Memory B cell (primary cell): ENCODE data around the gene CIB4.
"Not testable (repeated sequence)": the region's sequence is repeated elsewhere in the genome, so short reads cannot be mapped to it uniquely, and the experiment has no call there.

Experiments
- ATAC-seq: fragments of 150-1000 bp; cut with Tn5 transposase; 2 replicates; pipeline ENCODE4 v1.10.0; 2021; ENCODE audit warnings: low read depth, mild to moderate bottlenecking, moderate library complexity
- DNase-seq, 2 donors: peaks; one replicate each; pipeline ENCODE4 v3.0.0; 2022; ENCODE audit warnings: low spot score in 2 of 2
- H3K27ac Mint-ChIP-seq: one replicate; pipeline ENCODE4 v1.8.0; 2022; ENCODE audit warnings: mild to moderate bottlenecking, moderate library complexity, mixed read lengths
- H3K27me3 Mint-ChIP-seq: one replicate; pipeline ENCODE4 v1.8.0; 2022; ENCODE audit warnings: mixed read lengths
- H3K36me3 Mint-ChIP-seq: one replicate; pipeline ENCODE4 v1.8.0; 2022; ENCODE audit warnings: mild to moderate bottlenecking, mixed read lengths
- H3K4me1 Mint-ChIP-seq: one replicate; pipeline ENCODE4 v1.8.0; 2022; ENCODE audit warnings: mixed read lengths
- H3K4me3 Mint-ChIP-seq: one replicate; pipeline ENCODE4 v1.8.0; 2022; ENCODE audit warnings: mild to moderate bottlenecking, moderate library complexity, mixed read lengths
- H3K9me3 Mint-ChIP-seq: one replicate; pipeline ENCODE4 v1.8.0; 2022; ENCODE audit warnings: mixed read lengths

CIB4 gene

DNA sequence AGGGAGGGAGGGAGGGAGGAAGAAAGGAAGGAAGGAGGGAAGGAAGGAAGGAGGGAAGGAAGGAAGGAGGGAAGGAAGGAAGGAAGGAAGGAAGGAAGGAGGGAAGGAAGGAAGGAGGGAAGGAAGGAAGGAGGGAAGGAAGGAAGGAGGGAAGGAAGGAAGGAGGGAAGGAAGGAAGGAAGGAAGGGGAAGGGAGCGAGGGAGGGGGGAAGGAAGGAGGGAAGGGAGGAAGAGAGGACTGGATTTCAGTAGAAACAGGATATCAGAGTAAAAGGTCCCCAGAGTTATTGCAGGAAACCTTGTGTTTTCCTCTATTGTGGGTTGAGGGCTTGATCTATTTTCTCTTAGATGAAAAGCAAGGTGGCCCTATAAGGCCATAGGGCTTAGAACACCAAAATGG lies 14.0 kb upstream of the CIB4 start:
- not testable (repeated sequence) for DNase-seq, ATAC-seq, H3K27ac Mint-ChIP-seq, H3K4me3 Mint-ChIP-seq, H3K36me3 Mint-ChIP-seq, H3K4me1 Mint-ChIP-seq
- Mint-ChIP-seq H3K9me3 (peaks cover 12% of the 10 kb centered on the region), H3K27me3 (peaks cover 16% of the 10 kb centered on the region)

GRCh38 chr2:26654061-26654340 lies 12.8 kb upstream of the CIB4 start:
- DNase-seq (no peak), ATAC-seq (no peak)
- Mint-ChIP-seq H3K9me3 (peaks cover 5% of the 10 kb centered on the region), H3K36me3 (peaks cover 2% of the 10 kb centered on the region), H3K4me3 (no peak overlapping the region), H3K4me1 (no peaks in the 10 kb centered on the region), H3K27me3 (peaks cover 20% of the 10 kb centered on the region), H3K27ac (no peak overlapping the region)

DNA sequence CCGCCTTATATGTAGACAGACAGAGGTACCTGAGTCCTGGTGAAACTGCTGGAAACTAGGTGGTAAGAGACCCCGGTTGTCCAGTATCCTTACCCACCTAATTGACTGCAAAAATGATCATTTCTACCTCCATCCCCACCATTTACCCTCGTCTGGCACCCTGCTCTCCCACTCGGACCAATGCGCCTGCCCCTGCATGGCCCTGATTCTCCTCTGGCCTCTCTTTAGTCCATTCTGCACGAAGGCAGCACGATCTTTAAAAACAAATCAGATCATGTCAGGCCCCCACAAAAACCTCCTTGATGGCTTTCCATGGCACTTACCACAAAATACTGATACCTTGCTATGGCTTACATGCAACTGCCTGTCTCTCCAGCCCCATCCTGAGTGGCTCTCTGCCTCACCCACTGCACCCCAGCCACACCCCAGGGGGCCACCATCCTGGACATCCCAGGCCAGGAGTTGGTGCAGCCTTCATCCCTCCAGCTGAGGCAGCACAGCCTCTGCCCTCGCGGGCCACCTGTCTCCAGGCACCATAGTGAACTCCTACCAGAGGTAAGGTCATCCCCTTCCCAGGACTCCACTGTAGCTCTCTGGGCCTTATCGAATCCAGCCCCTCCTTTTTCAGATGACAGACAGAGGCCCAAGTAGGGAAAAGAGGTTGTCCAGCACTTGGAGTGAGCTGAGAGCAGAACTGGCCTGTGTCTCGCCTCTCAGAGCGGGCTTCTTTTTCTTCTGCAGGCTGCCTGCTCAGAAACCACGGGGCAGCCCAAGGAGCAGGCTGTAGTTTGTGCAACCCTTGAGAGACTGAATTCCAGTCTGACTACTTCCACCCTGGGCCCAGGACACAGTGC lies 12.3 kb upstream of the CIB4 start:
- H3K4me3 Mint-ChIP-seq: no peak overlapping the region
- H3K27me3 Mint-ChIP-seq: peaks cover 18% of the 10 kb centered on the region
- DNase-seq (no peak), ATAC-seq (no peak)
- H3K36me3 Mint-ChIP-seq: peaks cover 2% of the 10 kb centered on the region
- H3K4me1 Mint-ChIP-seq: no peaks in the 10 kb centered on the region
- peaks cover 3% of the 10 kb centered on the region for H3K9me3 Mint-ChIP-seq
- H3K27ac Mint-ChIP-seq: no peak overlapping the region

- Mint-ChIP-seq H3K27me3 (peaks cover 18% of the 10 kb centered on the region), H3K4me1 (no peaks in the 10 kb centered on the region), H3K36me3 (peaks cover 2% of the 10 kb centered on the region), H3K27ac (no peak overlapping the region), H3K4me3 (no peak overlapping the region), H3K9me3 (peaks cover 3% of the 10 kb centered on the region)
- DNase-seq (no peak), ATAC-seq (no peak)
These were observed 11.3 kb upstream of the CIB4 start for GRCh38 chr2:26652361-26653041.

DNA sequence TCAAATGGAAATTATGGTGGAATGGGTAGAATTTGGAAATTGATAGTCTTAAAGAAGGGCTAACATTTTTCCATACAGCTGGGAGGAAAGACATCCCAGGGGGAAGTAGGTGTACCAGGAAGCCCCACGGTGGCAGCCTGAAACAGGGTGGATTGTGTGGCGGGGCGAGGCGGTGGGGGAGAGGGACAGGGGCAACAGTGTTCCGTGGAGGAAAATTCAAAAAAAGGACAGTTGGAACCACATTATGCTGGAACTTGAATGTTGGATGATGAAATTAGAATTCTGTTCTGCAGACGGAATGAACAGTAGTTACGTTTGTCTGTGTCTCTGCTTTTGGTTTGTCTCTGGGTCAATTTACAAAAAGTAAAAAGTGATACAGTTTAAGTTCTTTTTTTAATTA lies 10.6 kb upstream of the CIB4 start:
- DNase-seq (no peak), ATAC-seq (no peak)
- Mint-ChIP-seq H3K36me3 (peaks cover 2% of the 10 kb centered on the region), H3K27ac (no peak overlapping the region), H3K27me3 (peaks cover 17% of the 10 kb centered on the region), H3K9me3 (peaks cover 3% of the 10 kb centered on the region), H3K4me3 (no peak overlapping the region), H3K4me1 (no peaks in the 10 kb centered on the region)

- H3K9me3 Mint-ChIP-seq: peaks cover 3% of the 10 kb centered on the region
- H3K4me1 Mint-ChIP-seq: no peaks in the 10 kb centered on the region
- peaks cover 17% of the 10 kb centered on the region for H3K27me3 Mint-ChIP-seq
- DNase-seq (no peak), ATAC-seq (no peak)
- peaks cover 2% of the 10 kb centered on the region for H3K36me3 Mint-ChIP-seq
- no peak overlapping the region for H3K27ac Mint-ChIP-seq
- H3K4me3 Mint-ChIP-seq: no peak overlapping the region
These were observed 10.3 kb upstream of the CIB4 start for GRCh38 chr2:26651470-26651771.

GRCh38 chr2:26650713-26651469 lies 9.7 kb upstream of the CIB4 start:
- Mint-ChIP-seq H3K27ac (no peak overlapping the region), H3K4me3 (no peak overlapping the region), H3K36me3 (peaks cover 2% of the 10 kb centered on the region), H3K4me1 (no peaks in the 10 kb centered on the region), H3K27me3 (peaks cover 17% of the 10 kb centered on the region), H3K9me3 (peaks cover 3% of the 10 kb centered on the region)
- DNase-seq: no peak
- no peak for ATAC-seq

DNA sequence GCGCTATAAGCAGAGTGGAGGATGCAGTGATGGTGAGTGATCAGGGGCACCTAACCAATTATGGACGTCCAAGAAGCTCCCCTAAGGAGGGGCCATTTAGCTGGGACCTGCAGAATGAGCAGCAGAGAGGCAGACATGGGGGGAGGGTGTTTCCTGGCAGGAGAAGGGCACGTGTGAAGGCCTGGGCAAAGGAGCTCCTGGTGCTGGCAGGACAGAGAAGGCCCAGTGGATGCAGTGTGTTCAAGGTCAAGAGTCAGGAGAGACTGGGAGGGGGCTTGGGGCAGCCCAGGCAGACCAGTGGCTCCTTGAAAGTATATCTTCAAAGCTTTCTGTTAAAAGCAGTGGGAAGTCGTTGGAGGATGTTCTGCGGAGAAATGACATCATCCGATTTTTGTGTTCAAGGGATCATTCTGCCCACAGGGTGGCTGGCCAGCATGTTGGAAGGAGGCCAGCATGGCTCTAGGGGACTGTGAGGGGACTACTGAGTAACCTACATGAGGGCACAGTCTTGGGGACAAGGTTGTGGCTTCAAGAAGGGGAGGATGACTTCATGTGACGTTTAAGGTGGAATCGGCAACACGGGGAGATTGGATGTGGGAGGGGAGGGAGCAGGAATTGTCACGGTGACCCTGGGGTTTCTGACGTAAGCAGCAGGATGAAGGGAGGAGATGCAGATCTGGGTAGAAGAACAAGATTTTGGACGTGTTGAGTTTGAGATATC lies 9.0 kb upstream of the CIB4 start:
- DNase-seq (no peak), ATAC-seq (no peak)
- Mint-ChIP-seq H3K36me3 (peaks cover 2% of the 10 kb centered on the region), H3K9me3 (peaks cover 3% of the 10 kb centered on the region), H3K4me3 (no peak overlapping the region), H3K27ac (no peak overlapping the region), H3K27me3 (peaks cover 17% of the 10 kb centered on the region), H3K4me1 (no peaks in the 10 kb centered on the region)

GRCh38 chr2:26649322-26649721 lies 8.2 kb upstream of the CIB4 start:
- no peak overlapping the region for H3K27ac Mint-ChIP-seq
- ATAC-seq (no peak), DNase-seq (no peak)
- no peak overlapping the region for H3K4me3 Mint-ChIP-seq
- H3K36me3 Mint-ChIP-seq: no peaks in the 10 kb centered on the region
- H3K27me3 Mint-ChIP-seq: peaks cover 17% of the 10 kb centered on the region
- no peaks in the 10 kb centered on the region for H3K4me1 Mint-ChIP-seq
- H3K9me3 Mint-ChIP-seq: no peaks in the 10 kb centered on the region

- H3K4me1 Mint-ChIP-seq: no peaks in the 10 kb centered on the region
- no peaks in the 10 kb centered on the region for H3K36me3 Mint-ChIP-seq
- H3K27ac Mint-ChIP-seq: no peak overlapping the region
- no peak for ATAC-seq
- no peak overlapping the region for H3K4me3 Mint-ChIP-seq
- DNase-seq: no peak
- no peaks in the 10 kb centered on the region for H3K9me3 Mint-ChIP-seq
- H3K27me3 Mint-ChIP-seq: peaks cover 19% of the 10 kb centered on the region
These were observed 7.3 kb upstream of the CIB4 start for GRCh38 chr2:26648516-26648915.

DNA sequence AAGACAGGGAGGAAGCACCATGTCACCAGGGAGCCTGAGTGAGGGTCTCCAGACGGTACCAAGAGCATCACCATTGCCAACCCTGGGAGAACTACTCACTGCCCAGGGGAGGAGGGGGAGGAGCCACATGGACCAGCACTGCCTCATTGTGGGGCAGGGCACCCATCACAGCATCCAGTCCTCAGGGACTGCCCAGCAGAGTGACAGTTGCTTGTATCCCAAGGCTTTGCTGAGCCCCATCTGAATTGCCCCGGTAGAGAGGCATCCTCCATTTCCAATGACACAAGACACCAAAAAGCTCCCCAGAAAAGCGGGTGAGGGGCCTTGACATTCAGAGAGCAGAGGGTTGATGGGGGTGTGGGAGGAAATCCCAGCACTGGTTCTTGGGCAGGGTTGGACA lies 6.8 kb upstream of the CIB4 start:
- H3K9me3 Mint-ChIP-seq: no peaks in the 10 kb centered on the region
- DNase-seq: no peak
- H3K27ac Mint-ChIP-seq: no peak overlapping the region
- ATAC-seq: no peak
- no peak overlapping the region for H3K4me3 Mint-ChIP-seq
- no peaks in the 10 kb centered on the region for H3K36me3 Mint-ChIP-seq
- H3K4me1 Mint-ChIP-seq: no peaks in the 10 kb centered on the region
- H3K27me3 Mint-ChIP-seq: peaks cover 21% of the 10 kb centered on the region

DNA sequence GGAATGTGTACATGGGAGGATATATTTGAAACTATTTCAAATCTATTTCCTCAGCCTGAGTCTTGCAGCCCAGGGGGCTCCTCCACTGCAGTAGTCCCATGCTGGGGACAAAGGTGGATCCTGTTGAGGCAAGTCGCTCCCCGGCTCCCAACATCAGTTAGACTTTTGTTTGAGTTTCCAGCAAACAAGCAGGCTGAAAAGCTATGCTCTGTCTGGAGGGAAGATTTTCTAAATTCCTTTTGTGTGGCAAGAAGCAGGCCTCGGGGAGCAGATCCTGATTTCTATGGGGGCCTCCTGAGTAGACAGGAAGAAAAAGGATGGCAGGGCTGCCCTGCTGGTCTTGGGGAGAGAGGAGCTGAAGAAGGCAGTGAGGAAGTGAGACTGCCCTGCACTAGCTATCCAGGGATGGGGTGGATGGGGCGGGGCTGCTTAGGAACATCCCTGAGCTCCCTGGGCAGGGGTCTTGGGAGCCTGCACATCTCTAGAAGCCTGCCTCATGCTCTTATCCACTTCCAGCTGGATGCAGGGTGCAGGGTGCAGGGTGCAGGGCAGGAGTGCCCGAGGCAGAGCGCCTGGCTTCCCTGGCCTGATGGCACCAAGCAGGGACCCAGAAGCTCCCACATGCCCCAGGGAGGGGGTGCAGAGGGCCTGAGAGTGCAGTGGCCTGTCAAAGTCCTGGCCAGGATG lies 6.0 kb upstream of the CIB4 start:
- no peaks in the 10 kb centered on the region for H3K36me3 Mint-ChIP-seq
- no peak overlapping the region for H3K4me3 Mint-ChIP-seq
- H3K9me3 Mint-ChIP-seq: no peaks in the 10 kb centered on the region
- no peaks in the 10 kb centered on the region for H3K4me1 Mint-ChIP-seq
- ATAC-seq (no peak), DNase-seq (no peak)
- no peak overlapping the region for H3K27ac Mint-ChIP-seq
- H3K27me3 Mint-ChIP-seq: peaks cover 22% of the 10 kb centered on the region

GRCh38 chr2:26645762-26646161 lies 4.6 kb upstream of the CIB4 start:
- Mint-ChIP-seq H3K27me3 (peaks cover 24% of the 10 kb centered on the region), H3K36me3 (no peaks in the 10 kb centered on the region), H3K4me3 (no peak overlapping the region), H3K4me1 (no peaks in the 10 kb centered on the region), H3K27ac (no peak overlapping the region), H3K9me3 (no peaks in the 10 kb centered on the region)
- no peak for DNase-seq
- ATAC-seq: no peak
